OCI-LY3 (cell line): ENCODE data around the gene INO80B.

Source experiments
- EZH2phosphoT487 ChIP-seq: fragments of 200-600 bp; shearing (Covaris generic); IDR thresholded peaks from 2 replicates; pipeline ENCODE4 v1.6.1; 2018; ENCODE audit warnings: antibody characterized with exemption, mixed run types, low read depth
- TF ChIP-seq, protein P1 (sequence below): fragments of 200-600, 300-600 bp; sonication (generic); IDR thresholded peaks from 2 replicates; pipeline ENCODE4 v1.5.1; 2014; ENCODE audit warnings: antibody characterized with exemption, low read length, low read depth

DNA sequence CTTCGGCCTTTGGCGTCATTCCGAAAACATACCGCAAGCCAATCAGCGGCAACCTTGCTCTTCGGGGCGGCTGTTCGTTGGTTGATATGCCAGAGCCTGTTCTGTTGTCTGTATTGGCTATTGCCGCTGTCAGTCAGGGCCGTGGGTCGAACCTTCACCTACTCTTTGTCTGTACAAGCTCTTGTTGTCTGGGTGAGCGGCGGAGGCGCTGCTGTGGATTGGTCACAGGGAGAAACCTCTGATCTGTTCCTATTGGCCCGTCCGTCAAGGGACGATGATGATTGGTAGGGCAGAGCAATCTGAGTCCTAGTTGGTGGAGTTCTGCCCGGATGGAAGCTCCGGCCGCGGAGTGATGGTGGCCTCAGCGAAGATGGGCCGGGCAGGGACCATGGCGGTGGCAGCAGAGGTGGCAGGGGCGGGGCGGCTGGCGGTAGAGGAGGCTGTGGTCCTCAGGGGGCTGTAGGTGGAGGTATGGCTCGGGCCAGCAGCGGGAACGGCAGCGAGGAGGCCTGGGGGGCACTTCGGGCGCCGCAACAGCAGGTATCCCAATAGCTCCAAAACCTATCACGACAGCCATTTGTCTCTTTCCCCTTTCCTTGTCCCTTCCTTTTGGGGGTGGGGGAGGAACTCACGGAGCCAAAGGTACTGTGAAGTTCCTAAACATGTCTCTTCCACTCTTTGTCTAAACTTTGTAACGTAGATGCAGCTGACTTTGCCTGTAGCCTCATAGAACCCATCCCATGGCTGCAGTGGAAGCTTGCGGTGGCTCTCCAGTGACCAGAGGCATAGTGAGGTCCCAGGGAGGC lies 3.4 kb downstream of the INO80B start, which contains the start of gene WBP1:
- TF ChIP-seq, protein P1, sequence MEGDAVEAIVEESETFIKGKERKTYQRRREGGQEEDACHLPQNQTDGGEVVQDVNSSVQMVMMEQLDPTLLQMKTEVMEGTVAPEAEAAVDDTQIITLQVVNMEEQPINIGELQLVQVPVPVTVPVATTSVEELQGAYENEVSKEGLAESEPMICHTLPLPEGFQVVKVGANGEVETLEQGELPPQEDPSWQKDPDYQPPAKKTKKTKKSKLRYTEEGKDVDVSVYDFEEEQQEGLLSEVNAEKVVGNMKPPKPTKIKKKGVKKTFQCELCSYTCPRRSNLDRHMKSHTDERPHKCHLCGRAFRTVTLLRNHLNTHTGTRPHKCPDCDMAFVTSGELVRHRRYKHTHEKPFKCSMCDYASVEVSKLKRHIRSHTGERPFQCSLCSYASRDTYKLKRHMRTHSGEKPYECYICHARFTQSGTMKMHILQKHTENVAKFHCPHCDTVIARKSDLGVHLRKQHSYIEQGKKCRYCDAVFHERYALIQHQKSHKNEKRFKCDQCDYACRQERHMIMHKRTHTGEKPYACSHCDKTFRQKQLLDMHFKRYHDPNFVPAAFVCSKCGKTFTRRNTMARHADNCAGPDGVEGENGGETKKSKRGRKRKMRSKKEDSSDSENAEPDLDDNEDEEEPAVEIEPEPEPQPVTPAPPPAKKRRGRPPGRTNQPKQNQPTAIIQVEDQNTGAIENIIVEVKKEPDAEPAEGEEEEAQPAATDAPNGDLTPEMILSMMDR: no peak
- no peak for TF ChIP-seq EZH2phosphoT487
